Panc1 (cell line): ENCODE results near the gene PHOSPHO2. TPM values are rescaled to one million over a fixed set of nuclear protein-coding genes. Genes with fewer than 3 reads are reported as not detected.

ENCODE experiments used
- ATAC-seq: fragments of 200-7000 bp; cut with Tn5 transposase; 2 replicates; pipeline ENCODE4 v1.9.1; 2020; ENCODE audit warnings: mild to moderate bottlenecking, moderate library complexity
- Bru-seq: library from RNA; stranded (reverse); fragments of 400-500 nt; gene quantifications from one replicate; lab custom pipeline; 2021; lab: Mats Ljungman, UMichigan
- BruChase-seq, 2 experiments: library from RNA; stranded (reverse); fragments of 400-500 nt; gene quantifications; one replicate each; lab custom pipeline; 2021; lab: Mats Ljungman, UMichigan
- BruUV-seq: library from RNA; stranded (reverse); fragments of 400-500 nt; replicated peaks from 2 replicates; lab custom pipeline; 2021; lab: Mats Ljungman, UMichigan
- CTCF ChIA-PET: fragments of 300-600 bp; sonication (Branson Sonifier 250); formaldehyde crosslinking; loops from one replicate; lab custom pipeline; 2022; ENCODE audit warnings: antibody characterized with exemption; lab: Charles Lee
- POLR2A ChIA-PET: fragments of 300-600 bp; sonication (Branson Sonifier 250); formaldehyde crosslinking; loops from one replicate; lab custom pipeline; 2022; ENCODE audit warnings: antibody characterized with exemption; lab: Charles Lee
- DNase-seq: peaks from one replicate; pipeline ENCODE4 v3.0.0-alpha.2; 2010; ENCODE audit warnings: low read depth, low spot score
- H3K27ac ChIP-seq: 2 replicates; pipeline ENCODE4 v1.5.1; 2011; ENCODE audit warnings: mild to moderate bottlenecking, low read length, inconsistent platforms
- H3K27me3 ChIP-seq: fragments of 200-500 bp; sonication (Bioruptor generic); 2 replicates; pipeline ENCODE4 v1.6.0; 2014; ENCODE audit warnings: low read length, inconsistent platforms; ENCODE audit not compliant: control insufficient read depth, insufficient read depth
- H3K36me3 ChIP-seq: fragments of 200-500 bp; sonication (Bioruptor generic); 2 replicates; pipeline ENCODE4 v1.5.1; 2014; ENCODE audit warnings: inconsistent platforms, mild to moderate bottlenecking, low read length, moderate library complexity; ENCODE audit not compliant: control insufficient read depth, insufficient read depth
- H3K4me1 ChIP-seq: 2 replicates; pipeline ENCODE4 v1.5.1; 2011; ENCODE audit warnings: inconsistent platforms, mild to moderate bottlenecking, low read length, moderate library complexity; ENCODE audit not compliant: control insufficient read depth, insufficient read depth
- H3K4me3 ChIP-seq, 2 experiments: 2 replicates each; pipeline ENCODE4 v1.5.1; 2011 to 2012; ENCODE audit warnings: low read depth in 2 of 2, low read length in 2 of 2, mild to moderate bottlenecking in 2 of 2, inconsistent platforms in 1 of 2, moderate library complexity in 1 of 2
- H3K9me3 ChIP-seq: fragments of 200-500 bp; sonication (Bioruptor generic); 2 replicates; pipeline ENCODE4 v1.5.1; 2014; ENCODE audit warnings: low read depth, mild to moderate bottlenecking, inconsistent platforms, low read length, moderate library complexity; ENCODE audit not compliant: control insufficient read depth, insufficient read depth
- POLR2AphosphoS5 ChIP-seq: IDR thresholded peaks from 2 replicates; pipeline ENCODE4 v1.6.1; 2012; ENCODE audit warnings: mild to moderate bottlenecking, low read depth, low read length, moderate library complexity
- SIN3A ChIP-seq: IDR thresholded peaks from 2 replicates; pipeline ENCODE4 v1.6.1; 2012; ENCODE audit warnings: low read depth, mild to moderate bottlenecking, low read length, moderate library complexity, borderline replicate concordance; ENCODE audit not compliant: insufficient read depth
- TCF7L2 ChIP-seq: IDR thresholded peaks from 2 replicates; pipeline ENCODE4 v1.6.1; 2011; ENCODE audit warnings: mild to moderate bottlenecking, low read depth, low read length, inconsistent platforms
- in situ Hi-C: cut with HindIII; loops from 2 replicates; pipeline ENCODE4 v1.10.0; 2016; ENCODE audit warnings: low sequenced_read_pairs, low pct_unique_long_range_greater_than_20kb
- intact Hi-C: fragments of 100-400 bp; cut with micrococcal nuclease; formaldehyde crosslinking; loops from one replicate; pipeline ENCODE4 v1.10.0; 2022; ENCODE audit not compliant: unreplicated experiment
- long read RNA-seq: library from polyadenylated mRNA; unstranded; transcript quantifications from one replicate; pipeline ENCODE4 v2.0.0, GENCODE V29; 2021; ENCODE audit not compliant: unreplicated experiment
- polyA plus RNA-seq: library from polyadenylated mRNA; unstranded; fragments of >200 nt; gene quantifications from one replicate; pipeline ENCODE4 v1.2.1, GENCODE V29; 2012; ENCODE audit warnings: missing spikeins; ENCODE audit not compliant: insufficient read length
- total RNA-seq: library from RNA; stranded (reverse); gene quantifications from one replicate; pipeline ENCODE4 v1.2.1, GENCODE V29; 2021; ENCODE audit not compliant: unreplicated experiment
- TF ChIP-seq, protein P1 (sequence below): fragments of 450-650 bp; IDR thresholded peaks from 2 replicates; pipeline ENCODE4 v1.5.1; 2017; ENCODE audit warnings: mild to moderate bottlenecking
- TF ChIP-seq, protein P2 (sequence below), 2 experiments: IDR thresholded peaks; 2 replicates each; pipeline ENCODE4 v1.6.1; 2011 to 2012; ENCODE audit warnings: low read depth in 2 of 2, control low read depth in 1 of 2, low read length in 1 of 2, mild to moderate bottlenecking in 1 of 2, moderate library complexity in 1 of 2; ENCODE audit not compliant: insufficient read depth in 1 of 2

Gene PHOSPHO2, protein sequence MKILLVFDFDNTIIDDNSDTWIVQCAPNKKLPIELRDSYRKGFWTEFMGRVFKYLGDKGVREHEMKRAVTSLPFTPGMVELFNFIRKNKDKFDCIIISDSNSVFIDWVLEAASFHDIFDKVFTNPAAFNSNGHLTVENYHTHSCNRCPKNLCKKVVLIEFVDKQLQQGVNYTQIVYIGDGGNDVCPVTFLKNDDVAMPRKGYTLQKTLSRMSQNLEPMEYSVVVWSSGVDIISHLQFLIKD
- total RNA-seq (6.2 TPM), Bru-seq, nascent RNA (percentile 77 among the genes with signal in this experiment), BruChase-seq, experiment 1, labeled RNA remaining after a 2-hour chase (percentile 86 among the genes with signal in this experiment), BruChase-seq, experiment 2, labeled RNA remaining after a 6-hour chase (percentile 75 among the genes with signal in this experiment)
- polyA plus RNA-seq = 4.0 TPM
- long read RNA-seq, transcript PHOSPHO2-201 (4 exons, 1,125 nt) = major isoform, 6 of 10 reads
- long read RNA-seq, partial matches to known transcripts = 0 of 10 reads
- long read RNA-seq, other reads (novel, unspliced or antisense) = 3 of 10 reads

DNA sequence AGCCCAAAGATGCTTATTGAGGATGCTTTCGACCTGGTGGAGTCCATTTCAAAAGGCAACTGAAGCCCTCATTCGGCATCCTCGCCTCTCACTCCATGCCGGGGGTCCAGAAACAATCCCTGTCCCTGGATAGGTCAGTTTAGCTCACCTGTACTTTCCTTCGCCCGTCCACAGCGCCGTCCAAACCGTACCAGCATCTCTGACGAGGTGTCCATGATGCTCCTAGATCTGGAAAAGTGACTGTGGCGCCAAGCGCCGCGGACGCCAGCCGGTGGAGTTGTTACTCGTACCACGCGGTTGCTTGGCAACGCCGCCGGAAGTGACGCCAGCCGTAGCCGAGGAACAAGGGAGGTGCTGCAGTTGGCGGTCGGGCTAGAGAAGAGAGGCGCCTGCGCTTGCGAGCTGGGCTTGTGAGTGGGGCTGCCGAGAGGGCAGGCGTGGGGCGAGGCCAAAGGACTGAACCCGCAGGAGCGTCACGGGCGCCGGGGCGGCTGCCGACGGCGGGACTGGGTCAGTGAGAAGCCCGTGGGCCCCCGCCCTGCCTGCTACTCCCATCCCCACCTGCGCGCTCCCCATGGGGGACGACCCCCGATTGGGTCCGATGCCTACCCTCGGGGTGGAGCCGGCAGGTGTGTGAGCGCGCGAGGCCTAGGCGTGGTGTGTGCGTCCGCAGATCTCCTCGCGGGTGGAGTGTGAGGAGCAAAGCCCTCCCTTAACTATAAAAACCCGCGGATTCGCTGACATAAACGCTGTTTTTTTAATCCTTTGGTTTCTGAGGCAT is at the start of gene PHOSPHO2, which contains the start of gene CFAP210:
Gene PHOSPHO2 (plus strand): TSS at position 357 of the 781 bp plus-strand sequence. CDS start 6,503 bp downstream, outside the sequence.
Gene CFAP210 (minus strand): TSS at position 293 of the 781 bp plus-strand sequence. CDS start 78 bp downstream, at position 215.
- Histone ChIP-seq H3K9me3 (peaks cover 5% of the 10 kb centered on the region; the same call in 1 of the 2 replicates), H3K4me3 (peak within 1 kb of the TSS; percentile 73 to 89), H3K27me3 (no peaks in the 10 kb centered on the region), H3K4me1 (peaks cover 11% of the 10 kb centered on the region), H3K36me3 (no peaks in the 10 kb centered on the region; the same call in none of the 2 replicates), H3K27ac (peak within 1 kb of the TSS; percentile 89)
- TF ChIP-seq POLR2AphosphoS5 (peak; percentile 83), TCF7L2 (0 out of 2 replicates have a peak, but pooled peaks have one; percentile 21), SIN3A (peak; percentile 95; the same call in 1 of the 2 replicates)
- TF ChIP-seq, protein P1, sequence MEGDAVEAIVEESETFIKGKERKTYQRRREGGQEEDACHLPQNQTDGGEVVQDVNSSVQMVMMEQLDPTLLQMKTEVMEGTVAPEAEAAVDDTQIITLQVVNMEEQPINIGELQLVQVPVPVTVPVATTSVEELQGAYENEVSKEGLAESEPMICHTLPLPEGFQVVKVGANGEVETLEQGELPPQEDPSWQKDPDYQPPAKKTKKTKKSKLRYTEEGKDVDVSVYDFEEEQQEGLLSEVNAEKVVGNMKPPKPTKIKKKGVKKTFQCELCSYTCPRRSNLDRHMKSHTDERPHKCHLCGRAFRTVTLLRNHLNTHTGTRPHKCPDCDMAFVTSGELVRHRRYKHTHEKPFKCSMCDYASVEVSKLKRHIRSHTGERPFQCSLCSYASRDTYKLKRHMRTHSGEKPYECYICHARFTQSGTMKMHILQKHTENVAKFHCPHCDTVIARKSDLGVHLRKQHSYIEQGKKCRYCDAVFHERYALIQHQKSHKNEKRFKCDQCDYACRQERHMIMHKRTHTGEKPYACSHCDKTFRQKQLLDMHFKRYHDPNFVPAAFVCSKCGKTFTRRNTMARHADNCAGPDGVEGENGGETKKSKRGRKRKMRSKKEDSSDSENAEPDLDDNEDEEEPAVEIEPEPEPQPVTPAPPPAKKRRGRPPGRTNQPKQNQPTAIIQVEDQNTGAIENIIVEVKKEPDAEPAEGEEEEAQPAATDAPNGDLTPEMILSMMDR = no peak
- TF ChIP-seq, protein P2, sequence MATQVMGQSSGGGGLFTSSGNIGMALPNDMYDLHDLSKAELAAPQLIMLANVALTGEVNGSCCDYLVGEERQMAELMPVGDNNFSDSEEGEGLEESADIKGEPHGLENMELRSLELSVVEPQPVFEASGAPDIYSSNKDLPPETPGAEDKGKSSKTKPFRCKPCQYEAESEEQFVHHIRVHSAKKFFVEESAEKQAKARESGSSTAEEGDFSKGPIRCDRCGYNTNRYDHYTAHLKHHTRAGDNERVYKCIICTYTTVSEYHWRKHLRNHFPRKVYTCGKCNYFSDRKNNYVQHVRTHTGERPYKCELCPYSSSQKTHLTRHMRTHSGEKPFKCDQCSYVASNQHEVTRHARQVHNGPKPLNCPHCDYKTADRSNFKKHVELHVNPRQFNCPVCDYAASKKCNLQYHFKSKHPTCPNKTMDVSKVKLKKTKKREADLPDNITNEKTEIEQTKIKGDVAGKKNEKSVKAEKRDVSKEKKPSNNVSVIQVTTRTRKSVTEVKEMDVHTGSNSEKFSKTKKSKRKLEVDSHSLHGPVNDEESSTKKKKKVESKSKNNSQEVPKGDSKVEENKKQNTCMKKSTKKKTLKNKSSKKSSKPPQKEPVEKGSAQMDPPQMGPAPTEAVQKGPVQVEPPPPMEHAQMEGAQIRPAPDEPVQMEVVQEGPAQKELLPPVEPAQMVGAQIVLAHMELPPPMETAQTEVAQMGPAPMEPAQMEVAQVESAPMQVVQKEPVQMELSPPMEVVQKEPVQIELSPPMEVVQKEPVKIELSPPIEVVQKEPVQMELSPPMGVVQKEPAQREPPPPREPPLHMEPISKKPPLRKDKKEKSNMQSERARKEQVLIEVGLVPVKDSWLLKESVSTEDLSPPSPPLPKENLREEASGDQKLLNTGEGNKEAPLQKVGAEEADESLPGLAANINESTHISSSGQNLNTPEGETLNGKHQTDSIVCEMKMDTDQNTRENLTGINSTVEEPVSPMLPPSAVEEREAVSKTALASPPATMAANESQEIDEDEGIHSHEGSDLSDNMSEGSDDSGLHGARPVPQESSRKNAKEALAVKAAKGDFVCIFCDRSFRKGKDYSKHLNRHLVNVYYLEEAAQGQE (IDR thresholded peaks at IDR 0.05; ENCODE audit: insufficient read depth in 1 of 2, low read depth in 2 of 2, low read length in 1 of 2) = no peak
- ATAC-seq (peak; percentile 99), DNase-seq (peak; percentile 67)
- POLR2A ChIA-PET = interaction anchor here (0.6 kb wide), 2 partner anchors 38 to 65 kb away, joined by 4 to 5 read pairs; no protein-coding TSS in a partner anchor
- intact Hi-C loops = no loop called here
- TSS peak; percentile 81 for BruUV-seq
- CTCF ChIA-PET = no interaction called here
- in situ Hi-C loops = no loop called here

DNA sequence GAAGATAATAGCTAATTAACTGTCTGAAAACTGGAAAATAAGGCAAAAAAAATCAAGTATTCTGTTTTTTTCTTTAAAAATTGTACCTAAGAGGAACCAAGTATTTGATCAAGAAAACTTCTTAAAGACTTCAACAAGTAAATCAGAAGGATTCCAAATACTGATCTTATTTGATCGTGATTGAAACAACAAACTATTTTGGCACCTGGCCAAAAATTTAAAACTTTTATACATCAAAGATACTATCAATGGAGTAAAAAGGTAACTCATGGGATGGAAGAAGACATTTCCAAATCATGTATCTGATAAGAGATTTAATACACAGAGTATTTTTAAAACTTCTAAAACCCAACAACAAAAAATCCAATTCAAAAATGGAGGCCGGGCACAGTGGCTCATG is 46.8 kb upstream of the PHOSPHO2 start:
- ChIA-PET CTCF (no interaction called here), POLR2A (no interaction called here)
- intact Hi-C loops (no loop called here), in situ Hi-C loops (no loop called here)
- Histone ChIP-seq H3K4me1 (no peaks in the 10 kb centered on the region), H3K4me3 (no peak overlapping the region), H3K36me3 (no peaks in the 10 kb centered on the region), H3K27ac (no peak overlapping the region), H3K9me3 (no peaks in the 10 kb centered on the region), H3K27me3 (no peaks in the 10 kb centered on the region)
- no TSS peak for BruUV-seq
- no peak for TF ChIP-seq TCF7L2
- TF ChIP-seq, protein P2 (IDR thresholded peaks at IDR 0.05; ENCODE audit: insufficient read depth in 1 of 2, low read depth in 2 of 2, low read length in 1 of 2) = no peak
- DNase-seq (no peak), ATAC-seq (no peak)
